MM.1S (cell line): ENCODE data around the gene CEP85L.

Source experiments
- EZH2 ChIP-seq: fragments of 300-600 bp; sonication (generic); optimal IDR thresholded peaks from 2 replicates; pipeline ENCODE3; 2017; ENCODE audit warnings: low read depth, mild to moderate bottlenecking, antibody characterized with exemption, low read length, mixed read lengths
- EZH2phosphoT487 ChIP-seq: fragments of 300-600 bp; sonication (generic); IDR thresholded peaks from 2 replicates; pipeline ENCODE4 v1.6.1; 2018; ENCODE audit warnings: antibody characterized with exemption, low read length
- TF ChIP-seq, protein P1 (sequence below): fragments of 300-600 bp; sonication (generic); IDR thresholded peaks from 2 replicates; pipeline ENCODE4 v1.5.1; 2016; ENCODE audit warnings: antibody characterized with exemption, low read length, mixed read lengths

DNA sequence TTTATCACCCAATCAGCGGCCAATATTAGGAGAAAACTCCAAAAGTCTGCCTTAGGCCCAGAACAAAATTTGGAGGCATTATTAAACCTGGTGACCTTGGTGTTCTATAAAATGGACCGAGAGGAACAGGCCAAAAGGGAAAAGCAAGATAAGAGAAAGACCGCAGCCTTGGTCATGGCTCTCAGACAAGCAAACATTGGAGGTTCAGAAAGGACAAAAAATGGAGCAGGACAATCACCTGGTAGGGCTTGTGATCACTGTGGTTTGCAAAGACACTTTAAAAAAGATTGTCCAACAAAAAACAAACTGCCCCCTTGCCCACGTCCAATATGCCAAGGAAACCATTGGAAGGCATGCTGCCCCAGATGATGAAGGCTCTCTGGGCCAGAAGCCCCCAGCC, 31.2 kb downstream of the CEP85L start:
- TF ChIP-seq, protein P1, sequence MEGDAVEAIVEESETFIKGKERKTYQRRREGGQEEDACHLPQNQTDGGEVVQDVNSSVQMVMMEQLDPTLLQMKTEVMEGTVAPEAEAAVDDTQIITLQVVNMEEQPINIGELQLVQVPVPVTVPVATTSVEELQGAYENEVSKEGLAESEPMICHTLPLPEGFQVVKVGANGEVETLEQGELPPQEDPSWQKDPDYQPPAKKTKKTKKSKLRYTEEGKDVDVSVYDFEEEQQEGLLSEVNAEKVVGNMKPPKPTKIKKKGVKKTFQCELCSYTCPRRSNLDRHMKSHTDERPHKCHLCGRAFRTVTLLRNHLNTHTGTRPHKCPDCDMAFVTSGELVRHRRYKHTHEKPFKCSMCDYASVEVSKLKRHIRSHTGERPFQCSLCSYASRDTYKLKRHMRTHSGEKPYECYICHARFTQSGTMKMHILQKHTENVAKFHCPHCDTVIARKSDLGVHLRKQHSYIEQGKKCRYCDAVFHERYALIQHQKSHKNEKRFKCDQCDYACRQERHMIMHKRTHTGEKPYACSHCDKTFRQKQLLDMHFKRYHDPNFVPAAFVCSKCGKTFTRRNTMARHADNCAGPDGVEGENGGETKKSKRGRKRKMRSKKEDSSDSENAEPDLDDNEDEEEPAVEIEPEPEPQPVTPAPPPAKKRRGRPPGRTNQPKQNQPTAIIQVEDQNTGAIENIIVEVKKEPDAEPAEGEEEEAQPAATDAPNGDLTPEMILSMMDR, result no peak
- TF ChIP-seq EZH2phosphoT487, result no peak
- TF ChIP-seq EZH2, result no peak
